IMR-90 (cell line): ENCODE data around the gene DNAH8. TPM values are rescaled to one million over a fixed set of nuclear protein-coding genes. Genes with fewer than 3 reads are reported as not detected.

Experiments used
- ATAC-seq: fragments of 200-7000 bp; cut with Tn5 transposase; 2 replicates; pipeline ENCODE4 v1.9.1; 2020; ENCODE audit warnings: low read depth, mild to moderate bottlenecking, moderate library complexity
- BruUV-seq: library from RNA; stranded (reverse); fragments of 400-500 nt; replicated peaks from 2 replicates; lab custom pipeline; 2021; lab: Mats Ljungman, UMichigan
- CTCF ChIA-PET: fragments of 300-600 bp; formaldehyde crosslinking; extraction: SDS; loops from one replicate; lab custom pipeline; 2021; ENCODE audit warnings: antibody characterized with exemption; lab: Yijun Ruan, JAX
- POLR2A ChIA-PET: fragments of 300-600 bp; sonication (Branson Sonifier 250); formaldehyde crosslinking; loops from one replicate; lab custom pipeline; 2022; ENCODE audit warnings: antibody characterized with exemption; ENCODE audit not compliant: unreplicated experiment; lab: Charles Lee
- DNase-seq: peaks from one replicate; pipeline ENCODE4 v3.0.0; 2013
- H2AFZ ChIP-seq: replicated peaks from 2 replicates; pipeline ENCODE3; 2013; ENCODE audit warnings: low read length, mild to moderate bottlenecking; ENCODE audit not compliant: poor library complexity
- H2AK5ac ChIP-seq: 2 replicates; pipeline ENCODE4 v1.6.1; 2013; ENCODE audit warnings: low read depth, low read length, inconsistent platforms
- H2AK9ac ChIP-seq: replicated peaks from 2 replicates; pipeline ENCODE3; 2013; ENCODE audit warnings: mild to moderate bottlenecking, low read depth, low read length, moderate library complexity; ENCODE audit not compliant: poor library complexity
- H2BK120ac ChIP-seq: 2 replicates; pipeline ENCODE4 v1.6.1; 2013; ENCODE audit warnings: low read depth, low read length, inconsistent platforms
- H2BK15ac ChIP-seq: 3 replicates; pipeline ENCODE4 v1.6.1; 2013; ENCODE audit warnings: low read depth, low read length, inconsistent platforms
- H2BK20ac ChIP-seq: 2 replicates; pipeline ENCODE4 v1.6.1; 2013; ENCODE audit warnings: low read depth, mild to moderate bottlenecking, inconsistent platforms, low read length, moderate library complexity
- H2BK5ac ChIP-seq: 2 replicates; pipeline ENCODE4 v1.6.1; 2013; ENCODE audit warnings: mild to moderate bottlenecking, low read depth, low read length, inconsistent platforms; ENCODE audit not compliant: poor library complexity, severe bottlenecking
- H3K14ac ChIP-seq: replicated peaks from 2 replicates; pipeline ENCODE4 v1.6.1; 2013; ENCODE audit warnings: low read depth, low read length, inconsistent platforms
- H3K18ac ChIP-seq: 2 replicates; pipeline ENCODE4 v1.6.1; 2013; ENCODE audit warnings: low read depth, low read length, control low read depth
- H3K23ac ChIP-seq: 2 replicates; pipeline ENCODE4 v1.6.1; 2013; ENCODE audit warnings: low read depth, low read length, inconsistent platforms
- H3K27ac ChIP-seq: 2 replicates; pipeline ENCODE4 v1.5.1; 2013; ENCODE audit warnings: mild to moderate bottlenecking, control low read depth, low read length; ENCODE audit not compliant: insufficient read depth
- H3K27me3 ChIP-seq: 2 replicates; pipeline ENCODE4 v1.6.1; 2013; ENCODE audit warnings: low read length; ENCODE audit not compliant: control insufficient read depth, insufficient read depth
- H3K36me3 ChIP-seq: 2 replicates; pipeline ENCODE4 v1.6.1; 2013; ENCODE audit warnings: low read length, mixed read lengths; ENCODE audit not compliant: control insufficient read depth, insufficient read depth
- H3K4ac ChIP-seq: 2 replicates; pipeline ENCODE4 v1.6.1; 2013; ENCODE audit warnings: low read depth, low read length, inconsistent platforms
- H3K4me1 ChIP-seq: 2 replicates; pipeline ENCODE4 v1.6.1; 2013; ENCODE audit warnings: low read length, mixed read lengths; ENCODE audit not compliant: control insufficient read depth, insufficient read depth
- H3K4me2 ChIP-seq: 2 replicates; pipeline ENCODE4 v1.6.1; 2013; ENCODE audit warnings: low read depth, mild to moderate bottlenecking, control low read depth, low read length, moderate library complexity
- H3K4me3 ChIP-seq: 2 replicates; pipeline ENCODE4 v1.5.1; 2013; ENCODE audit warnings: low read depth, mild to moderate bottlenecking, control low read depth, low read length, moderate library complexity; ENCODE audit not compliant: insufficient read depth
- H3K56ac ChIP-seq: 2 replicates; pipeline ENCODE4 v1.6.1; 2013; ENCODE audit warnings: low read length, inconsistent platforms; ENCODE audit not compliant: insufficient read depth; ENCODE audit errors: extremely low read depth
- H3K79me1 ChIP-seq, 2 experiments: 2 replicates each; pipeline ENCODE4 v1.6.1; 2013; ENCODE audit warnings: low read length in 2 of 2, inconsistent platforms in 1 of 2, low read depth in 1 of 2
- H3K9ac ChIP-seq: 2 replicates; pipeline ENCODE4 v1.6.1; 2013; ENCODE audit warnings: low read depth, low read length, control low read depth
- H3K9me1 ChIP-seq: 2 replicates; pipeline ENCODE4 v1.6.1; 2013; ENCODE audit warnings: low read length, inconsistent platforms; ENCODE audit not compliant: insufficient read depth
- H3K9me3 ChIP-seq: 2 replicates; pipeline ENCODE4 v1.6.1; 2013; ENCODE audit warnings: low read length; ENCODE audit not compliant: control insufficient read depth, insufficient read depth
- H4K20me1 ChIP-seq: 2 replicates; pipeline ENCODE4 v1.6.1; 2013; ENCODE audit warnings: low read length, inconsistent platforms; ENCODE audit not compliant: insufficient read depth
- H4K5ac ChIP-seq: 2 replicates; pipeline ENCODE4 v1.6.1; 2013; ENCODE audit warnings: mild to moderate bottlenecking, low read depth, low read length, control low read depth
- H4K8ac ChIP-seq, 2 experiments: 2 replicates each; pipeline ENCODE4 v1.6.1; 2013; ENCODE audit warnings: low read depth in 2 of 2, low read length in 2 of 2, control low read depth in 1 of 2, inconsistent platforms in 1 of 2
- H4K91ac ChIP-seq: 2 replicates; pipeline ENCODE4 v1.6.1; 2013; ENCODE audit warnings: low read depth, low read length, inconsistent platforms; ENCODE audit not compliant: insufficient read depth
- BHLHE40 ChIP-seq: fragments of 150-350 bp; IDR thresholded peaks from 2 replicates; pipeline ENCODE4 v1.6.1; 2016; ENCODE audit warnings: mild to moderate bottlenecking, low read depth, low read length
- CEBPB ChIP-seq: IDR thresholded peaks from 2 replicates; pipeline ENCODE4 v1.6.1; 2012; ENCODE audit warnings: low read depth, low read length, improper control_type of control experiment
- CHD1 ChIP-seq: IDR thresholded peaks from 2 replicates; pipeline ENCODE4 v1.6.1; 2012; ENCODE audit warnings: low read depth, low read length, improper control_type of control experiment
- CTCF ChIP-seq: conservative IDR thresholded peaks from 2 replicates; pipeline ENCODE4 v1.5.1; 2012; ENCODE audit warnings: mild to moderate bottlenecking, low read depth, low read length, improper control_type of control experiment
- ELK1 ChIP-seq: fragments of 150-350 bp; IDR thresholded peaks from 2 replicates; pipeline ENCODE4 v1.6.1; 2016; ENCODE audit warnings: low read depth, mild to moderate bottlenecking, low read length, moderate library complexity, borderline replicate concordance
- FOS ChIP-seq: fragments of 150-350 bp; IDR thresholded peaks from 2 replicates; pipeline ENCODE4 v1.6.1; 2016; ENCODE audit warnings: low read depth, low read length
- MAFK ChIP-seq: IDR thresholded peaks from 2 replicates; pipeline ENCODE4 v1.6.1; 2012; ENCODE audit warnings: low read depth, low read length, improper control_type of control experiment
- MAZ ChIP-seq: IDR thresholded peaks from 2 replicates; pipeline ENCODE4 v1.6.1; 2012; ENCODE audit warnings: low read depth, mild to moderate bottlenecking, low read length, improper control_type of control experiment, moderate library complexity, borderline replicate concordance
- MXI1 ChIP-seq: IDR thresholded peaks from 2 replicates; pipeline ENCODE4 v1.6.1; 2012; ENCODE audit warnings: low read depth, mild to moderate bottlenecking, low read length, moderate library complexity, borderline replicate concordance
- NFE2L2 ChIP-seq: fragments of 150-350 bp; IDR thresholded peaks from 2 replicates; pipeline ENCODE4 v1.6.1; 2016; ENCODE audit warnings: low read depth, mild to moderate bottlenecking, low read length
- POLR2A ChIP-seq: IDR thresholded peaks from 2 replicates; pipeline ENCODE4 v1.6.1; 2012; ENCODE audit warnings: mild to moderate bottlenecking, low read depth, low read length
- RAD21 ChIP-seq: IDR thresholded peaks from 2 replicates; pipeline ENCODE4 v1.6.1; 2012; ENCODE audit warnings: low read length, improper control_type of control experiment
- RCOR1 ChIP-seq: IDR thresholded peaks from 2 replicates; pipeline ENCODE4 v1.6.1; 2012; ENCODE audit warnings: mild to moderate bottlenecking, low read length, improper control_type of control experiment; ENCODE audit not compliant: insufficient replicate concordance
- RFX5 ChIP-seq: IDR thresholded peaks from 2 replicates; pipeline ENCODE4 v1.8.0; 2012; ENCODE audit warnings: low read depth, mild to moderate bottlenecking, low read length, moderate library complexity
- SMC3 ChIP-seq: fragments of 150-350 bp; IDR thresholded peaks from 2 replicates; pipeline ENCODE4 v1.6.1; 2016; ENCODE audit warnings: low read depth, mild to moderate bottlenecking, antibody characterized with exemption, low read length, moderate library complexity
- USF2 ChIP-seq: fragments of 150-350 bp; IDR thresholded peaks from 2 replicates; pipeline ENCODE4 v1.6.1; 2017; ENCODE audit warnings: mild to moderate bottlenecking, antibody characterized with exemption, low read length, low read depth
- WGBS, 2 experiments: methylation state at CpG; one replicate each; pipeline versions ENCODE4 v1.1.5 to v1.1.7; 2013; ENCODE audit warnings: missing lambda C conversion rate in 2 of 2; ENCODE audit not compliant: insufficient read length in 1 of 2; ENCODE audit errors: extremely low coverage in 2 of 2; 5-methylcytosine and 5-hydroxymethylcytosine counted together
- dilution Hi-C: fragments of 300-500 bp; cut with HindIII; formaldehyde crosslinking; loops from one replicate; pipeline ENCODE4 v1.14.3; 2018; ENCODE audit warnings: low sequenced_read_pairs; ENCODE audit not compliant: unreplicated experiment
- in situ Hi-C: fragments of 300-500 bp; cut with MboI; formaldehyde crosslinking; loops from 3 replicates; pipeline ENCODE4 v1.14.3; 2019; ENCODE audit warnings: low sequenced_read_pairs, inconsistent platforms, mixed read lengths
- intact Hi-C: fragments of 100-400 bp; cut with micrococcal nuclease; formaldehyde crosslinking; loops from 2 replicates; pipeline ENCODE4 v1.10.0; 2022
- polyA plus RNA-seq, 3 experiments: library from polyadenylated mRNA; depleted of rRNA; stranded (reverse); fragments of >200 nt; gene quantifications; 2 replicates each; pipeline ENCODE4 v1.2.3, GENCODE V29; 2012; ENCODE audit warnings: low replicate concordance in 1 of 3
- total RNA-seq: library from RNA; depleted of rRNA; stranded (reverse); fragments of >200 nt; gene quantifications from 2 replicates; pipeline ENCODE4 v1.2.3, GENCODE V29; 2012

The DNAH8 gene
- total and polyA plus RNA-seq, 2 of the 4 experiments (the other 2 are of a cell fraction) = not detected

- H3K9me1 ChIP-seq = no peaks in the 10 kb centered on the region
- DNase-seq (no peak), ATAC-seq (no peak)
- H2AFZ ChIP-seq = no peak overlapping the region
- H3K4me1 ChIP-seq = no peaks in the 10 kb centered on the region
- H3K18ac ChIP-seq = no peak overlapping the region
- dilution Hi-C loops (no loop called here), intact Hi-C loops (no loop called here), in situ Hi-C loops (no loop called here)
- H2BK120ac ChIP-seq = no peak overlapping the region
- no peak overlapping the region for H3K56ac ChIP-seq
- TF ChIP-seq NFE2L2 (no peak), MXI1 (no peak), CTCF (no peak), CHD1 (no peak), CEBPB (no peak), BHLHE40 (no peak), SMC3 (no peak), MAFK (no peak), ELK1 (no peak), RCOR1 (no peak), POLR2A (no peak), MAZ (no peak), RAD21 (no peak), RFX5 (no peak), FOS (no peak), USF2 (no peak)
- no peak overlapping the region for H3K9ac ChIP-seq
- H2BK20ac ChIP-seq = no peak overlapping the region
- H4K5ac ChIP-seq = no peak overlapping the region
- no peak overlapping the region for H2BK15ac ChIP-seq
- H2BK5ac ChIP-seq = no peak overlapping the region
- H3K4ac ChIP-seq = no peak overlapping the region
- H4K8ac ChIP-seq = no peak overlapping the region
- POLR2A ChIA-PET = no interaction called here
- no peaks in the 10 kb centered on the region for H3K27me3 ChIP-seq
- no peak overlapping the region for H3K14ac ChIP-seq
- H4K91ac ChIP-seq = no peak overlapping the region
- no peak overlapping the region for H2AK5ac ChIP-seq
- no peak overlapping the region for H3K23ac ChIP-seq
- H2AK9ac ChIP-seq = peak overlapping the region; percentile 42
- no peaks in the 10 kb centered on the region for H3K36me3 ChIP-seq
- BruUV-seq = no TSS peak
- WGBS, 2 experiments = no CpG with 5 or more reads among the region's 3 CpGs
- no peak overlapping the region for H3K27ac ChIP-seq
- H3K9me3 ChIP-seq = no peaks in the 10 kb centered on the region
- H4K20me1 ChIP-seq = no peaks in the 10 kb centered on the region
- H3K79me1 ChIP-seq = no peaks in the 10 kb centered on the region
- CTCF ChIA-PET = no interaction called here
- H3K4me2 ChIP-seq = no peak overlapping the region
- no peak overlapping the region for H3K4me3 ChIP-seq
Measured at GRCh38 chr6:38985839-38986238, 270.7 kb downstream of the DNAH8 start.
